ENCODE data around the gene EML1. TPM values are rescaled to one million over a fixed set of nuclear protein-coding genes. Genes with fewer than 3 reads are reported as not detected.

The EML1 gene
- total RNA-seq, 2 experiments from 2014 or later = 0.12 TPM; not detected in 1

DNA sequence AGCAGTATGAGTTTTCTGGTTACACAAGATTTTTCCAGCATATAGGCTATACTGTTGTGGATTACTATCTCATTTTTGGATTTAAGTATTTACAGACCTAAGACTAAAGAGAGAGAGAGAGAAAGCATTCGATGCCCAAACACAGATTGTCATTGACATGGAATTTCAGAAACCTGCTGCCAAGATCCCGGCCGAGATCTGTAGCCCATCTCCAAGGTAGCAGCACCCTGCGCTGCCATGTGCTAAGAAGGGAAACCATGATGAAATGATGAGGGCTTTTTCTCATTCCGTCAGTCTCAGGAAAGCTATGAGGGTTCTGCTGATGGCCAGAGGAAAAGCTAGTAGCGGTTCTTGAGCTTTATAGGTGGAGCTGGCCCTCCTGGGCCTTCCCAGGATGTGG lies 136.4 kb downstream of the EML1 start:
- CTCF ChIA-PET = no interaction called here

DNA sequence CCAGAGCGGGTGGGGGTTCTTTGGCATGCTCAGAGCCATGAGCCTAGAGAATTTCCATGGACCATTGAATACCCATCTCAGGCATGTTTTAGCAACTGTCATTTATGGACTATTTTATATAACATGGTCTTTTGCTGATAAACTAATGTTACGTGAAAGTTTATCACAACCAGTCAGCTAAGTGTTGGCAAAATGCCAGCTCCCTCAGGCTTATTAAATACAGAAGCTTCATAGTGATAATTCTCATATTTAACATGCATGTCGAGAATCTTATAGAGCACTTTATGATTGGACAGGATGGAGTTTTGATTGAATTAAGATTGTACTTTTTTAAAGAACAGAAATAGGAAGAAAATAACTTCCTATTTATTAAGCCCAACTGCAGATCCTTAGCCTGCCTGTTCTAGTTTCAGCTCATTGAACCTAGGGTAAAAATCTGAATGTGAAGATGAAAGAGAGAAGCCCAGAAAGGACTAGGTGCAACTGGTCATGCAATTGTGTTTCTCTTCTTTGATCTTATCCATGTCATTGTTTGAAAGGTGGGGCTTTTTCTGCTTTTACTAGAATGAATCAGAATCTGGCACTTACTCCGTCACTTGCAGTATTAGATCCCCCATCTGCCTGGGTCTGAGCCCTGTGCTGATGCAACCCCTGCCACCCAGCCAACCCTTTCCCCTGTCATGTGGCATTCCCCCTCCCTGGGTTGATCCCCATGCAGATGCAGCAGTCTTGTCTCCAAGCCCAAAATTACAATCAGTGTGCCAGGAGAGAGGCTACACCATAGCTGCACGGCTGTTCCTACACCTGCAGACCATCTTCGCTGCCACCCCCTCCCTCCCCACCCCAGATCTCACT lies 137.4 kb downstream of the EML1 start:
- no peaks in the 10 kb centered on the region for H3K36me3 Mint-ChIP-seq (ENCODE audit: low read depth)
- H3K4me3 Mint-ChIP-seq = no peak overlapping the region
- H3K9me3 Mint-ChIP-seq = peaks cover 6% of the 10 kb centered on the region
- CTCF ChIA-PET = no interaction called here
- POLR2A ChIA-PET = interaction anchor here (0.6 kb wide), 1 partner anchor 436 kb away, joined by 3 read pairs; no protein-coding TSS in a partner anchor
- H3K27me3 Mint-ChIP-seq = no peaks in the 10 kb centered on the region
- H3K27ac Mint-ChIP-seq = no peak overlapping the region
- no peak for DNase-seq
- H3K4me1 Mint-ChIP-seq = no peaks in the 10 kb centered on the region

More for the DNA sequence above, 136.4 kb downstream of the EML1 start:
- Mint-ChIP-seq H3K27ac (no peak overlapping the region), H3K36me3 (ENCODE audit: low read depth) (no peaks in the 10 kb centered on the region), H3K4me1 (no peaks in the 10 kb centered on the region), H3K9me3 (peaks cover 6% of the 10 kb centered on the region), H3K27me3 (no peaks in the 10 kb centered on the region), H3K4me3 (no peak overlapping the region)
- POLR2A ChIA-PET = no interaction called here
- no peak for DNase-seq

GRCh38 chr14:99931308-99931707 lies 138.1 kb downstream of the EML1 start:
- Mint-ChIP-seq H3K36me3 (ENCODE audit: low read depth) (no peaks in the 10 kb centered on the region), H3K4me3 (no peak overlapping the region), H3K4me1 (no peaks in the 10 kb centered on the region), H3K27ac (no peak overlapping the region), H3K27me3 (no peaks in the 10 kb centered on the region), H3K9me3 (peaks cover 6% of the 10 kb centered on the region)
- CTCF ChIA-PET = no interaction called here
- POLR2A ChIA-PET = interaction anchor here (0.6 kb wide), 1 partner anchor 435 kb away, joined by 3 read pairs; no protein-coding TSS in a partner anchor
- no peak for DNase-seq

- ChIA-PET CTCF (interaction anchor here (1.0 kb wide), 1 partner anchor 46 kb away, joined by 11 read pairs; no protein-coding TSS in a partner anchor), POLR2A (no interaction called here)
- Mint-ChIP-seq H3K36me3 (ENCODE audit: low read depth) (no peaks in the 10 kb centered on the region), H3K9me3 (no peaks in the 10 kb centered on the region), H3K4me3 (no peak overlapping the region), H3K4me1 (no peaks in the 10 kb centered on the region), H3K27ac (no peak overlapping the region), H3K27me3 (no peaks in the 10 kb centered on the region)
- no peak for DNase-seq
Observed at GRCh38 chr14:99936056-99936455, 142.8 kb downstream of the EML1 start.

GRCh38 chr14:99936738-99937474 lies 143.7 kb downstream of the EML1 start:
- no peak overlapping the region for H3K27ac Mint-ChIP-seq
- CTCF ChIA-PET = no interaction called here
- POLR2A ChIA-PET = no interaction called here

DNA sequence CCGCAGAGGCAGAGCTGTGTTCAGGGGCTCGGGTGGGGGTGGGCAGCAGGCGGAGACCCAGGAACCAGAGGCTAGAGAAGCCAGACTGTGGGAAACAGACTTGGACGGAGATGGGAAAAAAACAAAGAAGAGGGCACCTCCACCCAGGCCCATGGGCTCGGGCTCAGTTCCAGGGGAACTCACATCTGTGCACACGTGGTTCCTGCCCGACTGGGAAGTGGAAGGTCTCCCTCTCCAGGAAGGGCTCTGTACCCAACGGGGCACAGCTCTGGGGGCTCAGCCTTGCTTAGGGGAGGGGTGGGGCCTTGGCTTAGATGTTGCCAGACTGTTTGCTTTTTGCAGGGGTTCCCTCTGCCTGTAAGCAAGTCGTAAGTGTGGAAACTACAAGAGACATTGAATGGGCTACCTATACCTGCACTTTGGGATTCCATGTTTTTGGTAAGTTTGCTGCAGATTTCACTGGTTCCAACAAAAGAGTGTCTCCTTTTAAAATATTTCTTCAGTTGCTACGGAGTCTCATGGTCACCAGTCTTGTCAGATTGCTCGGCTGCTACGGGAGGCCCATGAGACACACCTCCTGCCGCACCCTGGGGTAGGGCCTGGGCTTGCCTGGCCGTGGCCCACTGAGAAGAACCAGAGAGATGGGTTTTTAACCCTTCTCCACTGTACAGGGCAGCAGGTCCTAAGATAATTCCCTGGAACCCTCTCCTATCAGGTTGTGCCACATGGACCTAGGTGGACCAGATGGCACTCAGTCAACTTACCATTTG lies 144.4 kb downstream of the EML1 start:
- Mint-ChIP-seq H3K36me3 (ENCODE audit: low read depth) (no peaks in the 10 kb centered on the region), H3K27ac (no peak overlapping the region), H3K9me3 (no peaks in the 10 kb centered on the region), H3K4me1 (no peaks in the 10 kb centered on the region), H3K27me3 (peaks cover 2% of the 10 kb centered on the region), H3K4me3 (no peak overlapping the region)
- ChIA-PET POLR2A (no interaction called here), CTCF (interaction anchor here (1.1 kb wide), 1 partner anchor 9 kb away, joined by 3 read pairs; no protein-coding TSS in a partner anchor)
- no peak for DNase-seq

More at GRCh38 chr14:99936738-99937474, 143.7 kb downstream of the EML1 start:
- H3K9me3 Mint-ChIP-seq = no peaks in the 10 kb centered on the region
- no peaks in the 10 kb centered on the region for H3K36me3 Mint-ChIP-seq (ENCODE audit: low read depth)
- no peaks in the 10 kb centered on the region for H3K4me1 Mint-ChIP-seq
- H3K4me3 Mint-ChIP-seq = no peak overlapping the region
- H3K27me3 Mint-ChIP-seq = peaks cover 2% of the 10 kb centered on the region
- no peak for DNase-seq

GRCh38 chr14:99938376-99938775 lies 145.2 kb downstream of the EML1 start:
- no peak overlapping the region for H3K27ac Mint-ChIP-seq
- POLR2A ChIA-PET = no interaction called here
- no peak overlapping the region for H3K4me3 Mint-ChIP-seq
- no peaks in the 10 kb centered on the region for H3K36me3 Mint-ChIP-seq (ENCODE audit: low read depth)
- H3K27me3 Mint-ChIP-seq = peaks cover 2% of the 10 kb centered on the region
- H3K4me1 Mint-ChIP-seq = no peaks in the 10 kb centered on the region
- CTCF ChIA-PET = interaction anchor here (1.1 kb wide), 1 partner anchor 9 kb away, joined by 3 read pairs; no protein-coding TSS in a partner anchor
- H3K9me3 Mint-ChIP-seq = no peaks in the 10 kb centered on the region
- no peak for DNase-seq

DNA sequence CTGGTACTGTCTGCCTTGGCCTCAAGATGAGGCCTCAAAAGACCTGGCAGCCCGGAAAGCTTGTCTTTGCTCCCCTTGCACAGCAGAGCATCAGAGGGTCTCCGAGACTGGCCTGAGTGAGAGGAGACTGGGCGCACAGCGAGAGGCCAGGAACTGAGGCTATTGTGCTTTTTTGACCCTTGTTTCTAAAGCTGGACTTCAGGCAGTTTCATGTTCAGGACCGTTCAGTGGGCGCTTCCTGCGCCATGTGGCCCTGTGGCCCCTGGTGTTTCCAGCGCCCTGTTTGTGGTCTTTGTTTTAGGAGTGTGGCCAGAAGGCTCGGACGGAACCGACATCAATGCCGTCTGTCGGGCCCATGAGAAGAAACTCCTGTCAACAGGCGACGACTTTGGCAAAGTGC lies 145.7 kb downstream of the EML1 start:
- H3K27ac Mint-ChIP-seq = no peak overlapping the region
- DNase-seq = no peak
- POLR2A ChIA-PET = no interaction called here
- H3K9me3 Mint-ChIP-seq = no peaks in the 10 kb centered on the region
- no peaks in the 10 kb centered on the region for H3K36me3 Mint-ChIP-seq (ENCODE audit: low read depth)
- no peak overlapping the region for H3K4me3 Mint-ChIP-seq
- no peaks in the 10 kb centered on the region for H3K4me1 Mint-ChIP-seq
- CTCF ChIA-PET = interaction anchor here (1.1 kb wide), 1 partner anchor 8 kb away, joined by 3 read pairs; no protein-coding TSS in a partner anchor
- H3K27me3 Mint-ChIP-seq = peaks cover 2% of the 10 kb centered on the region

DNA sequence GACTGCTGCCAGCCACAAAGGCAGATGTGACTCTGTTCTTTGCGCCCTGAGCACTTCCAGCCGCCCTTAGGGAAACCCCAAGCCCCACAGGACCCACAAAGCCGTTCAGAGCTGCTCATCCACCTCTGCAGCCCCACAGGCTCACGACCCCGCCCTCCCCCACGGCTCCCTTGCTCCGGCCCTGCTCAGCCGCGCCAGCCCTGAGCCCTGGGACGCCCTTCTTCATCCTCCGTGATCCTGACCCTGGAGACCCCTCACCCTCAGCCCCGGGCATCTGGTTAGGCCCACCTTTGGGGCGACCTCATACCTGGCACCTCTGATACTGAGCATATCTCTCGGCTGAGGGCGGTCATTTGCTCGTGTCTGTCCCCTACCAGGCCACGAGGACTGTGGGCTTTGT lies 146.2 kb downstream of the EML1 start:
- Mint-ChIP-seq H3K4me3 (no peak overlapping the region), H3K4me1 (no peaks in the 10 kb centered on the region)

DNA sequence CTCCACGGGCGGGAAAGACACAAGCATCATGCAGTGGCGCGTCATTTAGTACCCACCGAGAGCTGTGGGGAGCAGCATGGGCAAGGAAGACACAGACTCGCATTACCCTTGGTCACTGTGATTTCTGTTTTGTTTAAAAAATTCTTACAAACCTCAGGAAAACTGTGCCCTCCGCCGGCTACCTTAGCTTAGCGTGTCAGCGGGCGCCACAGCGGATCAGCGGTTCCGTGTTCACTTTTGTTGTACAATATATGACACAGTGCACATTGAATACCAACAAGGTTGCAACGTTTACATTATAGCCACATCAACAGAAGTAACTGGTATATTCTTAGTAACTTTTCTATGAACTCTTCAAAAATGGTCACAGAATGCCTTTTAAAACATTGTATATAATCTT lies 146.9 kb downstream of the EML1 start:
- Mint-ChIP-seq H3K27ac (no peak overlapping the region), H3K9me3 (no peaks in the 10 kb centered on the region), H3K36me3 (ENCODE audit: low read depth) (no peaks in the 10 kb centered on the region), H3K4me1 (no peaks in the 10 kb centered on the region), H3K27me3 (peaks cover 2% of the 10 kb centered on the region), H3K4me3 (no peak overlapping the region)
- ChIA-PET CTCF (no interaction called here), POLR2A (no interaction called here)
- no peak for DNase-seq

More for the DNA sequence above, 146.2 kb downstream of the EML1 start:
- H3K27ac Mint-ChIP-seq = no peak overlapping the region
- no peaks in the 10 kb centered on the region for H3K36me3 Mint-ChIP-seq (ENCODE audit: low read depth)
- peaks cover 2% of the 10 kb centered on the region for H3K27me3 Mint-ChIP-seq
- CTCF ChIA-PET = no interaction called here
- POLR2A ChIA-PET = no interaction called here
- H3K9me3 Mint-ChIP-seq = no peaks in the 10 kb centered on the region
- no peak for DNase-seq

- Mint-ChIP-seq H3K4me1 (no peaks in the 10 kb centered on the region), H3K36me3 (ENCODE audit: low read depth) (no peaks in the 10 kb centered on the region), H3K4me3 (no peak overlapping the region), H3K27ac (no peak overlapping the region), H3K9me3 (no peaks in the 10 kb centered on the region), H3K27me3 (peaks cover 2% of the 10 kb centered on the region)
- ChIA-PET POLR2A (no interaction called here), CTCF (no interaction called here)
- no peak for DNase-seq
Observed at GRCh38 chr14:99941211-99941610, 148.0 kb downstream of the EML1 start.

DNA sequence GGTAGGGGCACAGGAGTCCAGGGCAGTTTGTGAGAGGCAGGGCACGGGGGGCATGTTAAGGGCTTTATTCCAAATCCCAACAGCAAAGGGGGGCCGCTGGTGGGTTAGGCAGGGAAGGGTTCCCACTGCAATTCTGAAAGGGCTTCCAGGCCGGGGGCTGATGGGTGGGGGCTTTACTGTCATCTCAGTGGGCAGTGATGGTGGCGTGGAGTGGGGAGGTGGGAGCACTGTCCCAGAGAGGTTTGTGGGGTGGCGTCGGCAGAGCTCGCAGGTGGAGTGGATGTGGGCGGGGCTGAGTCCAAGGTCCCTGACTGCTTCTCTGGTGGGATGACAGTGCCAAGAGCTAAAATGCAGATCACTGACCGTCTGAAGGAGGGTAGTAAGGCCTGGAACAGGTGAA lies 150.4 kb downstream of the EML1 start:
- Mint-ChIP-seq H3K27ac (no peak overlapping the region), H3K9me3 (no peaks in the 10 kb centered on the region), H3K4me3 (no peak overlapping the region), H3K4me1 (peaks cover 5% of the 10 kb centered on the region), H3K27me3 (peaks cover 8% of the 10 kb centered on the region), H3K36me3 (ENCODE audit: low read depth) (no peaks in the 10 kb centered on the region)
- ChIA-PET CTCF (no interaction called here), POLR2A (no interaction called here)
- no peak for DNase-seq

GRCh38 chr14:99944241-99944651 lies 151.0 kb downstream of the EML1 start:
- H3K27me3 Mint-ChIP-seq = peaks cover 8% of the 10 kb centered on the region
- H3K9me3 Mint-ChIP-seq = no peaks in the 10 kb centered on the region
- ChIA-PET CTCF (no interaction called here), POLR2A (no interaction called here)
- no peaks in the 10 kb centered on the region for H3K36me3 Mint-ChIP-seq (ENCODE audit: low read depth)
- peaks cover 5% of the 10 kb centered on the region for H3K4me1 Mint-ChIP-seq
- no peak overlapping the region for H3K4me3 Mint-ChIP-seq
- DNase-seq = no peak
- H3K27ac Mint-ChIP-seq = no peak overlapping the region
